Omental fat pad (tissue), 4 donors: ENCODE measurements around the gene SLC35E2B. TPM values are rescaled to one million over a fixed set of nuclear protein-coding genes. Genes with fewer than 3 reads are reported as not detected.

Experiments used
- ATAC-seq: fragments of 150-250 bp; one replicate; pipeline ENCODE4 v1.9.1; 2016; ENCODE audit warnings: mild to moderate bottlenecking, moderate library complexity; ENCODE audit not compliant: low FRiP score
- DNase-seq: peaks from one replicate; pipeline ENCODE4 v3.0.0-alpha.2; 2019; ENCODE audit warnings: low spot score
- total RNA-seq, 4 donors: library from RNA; depleted of rRNA; stranded (reverse); fragments of >200 nt; gene quantifications; one replicate each; pipeline ENCODE4 v1.1.0, GENCODE V29; 2016
- TF ChIP-seq, protein P1 (sequence below), 3 donors: fragments of 450-650 bp; IDR thresholded peaks; one replicate each; pipeline ENCODE4 v1.5.1; 2016 to 2017; ENCODE audit warnings: antibody characterized with exemption in 3 of 3, mild to moderate bottlenecking in 3 of 3, moderate library complexity in 2 of 3

SLC35E2B gene
- total RNA-seq, 4 donors from 2014 or later = 22.1 to 52.9 (median 36.0) TPM

DNA sequence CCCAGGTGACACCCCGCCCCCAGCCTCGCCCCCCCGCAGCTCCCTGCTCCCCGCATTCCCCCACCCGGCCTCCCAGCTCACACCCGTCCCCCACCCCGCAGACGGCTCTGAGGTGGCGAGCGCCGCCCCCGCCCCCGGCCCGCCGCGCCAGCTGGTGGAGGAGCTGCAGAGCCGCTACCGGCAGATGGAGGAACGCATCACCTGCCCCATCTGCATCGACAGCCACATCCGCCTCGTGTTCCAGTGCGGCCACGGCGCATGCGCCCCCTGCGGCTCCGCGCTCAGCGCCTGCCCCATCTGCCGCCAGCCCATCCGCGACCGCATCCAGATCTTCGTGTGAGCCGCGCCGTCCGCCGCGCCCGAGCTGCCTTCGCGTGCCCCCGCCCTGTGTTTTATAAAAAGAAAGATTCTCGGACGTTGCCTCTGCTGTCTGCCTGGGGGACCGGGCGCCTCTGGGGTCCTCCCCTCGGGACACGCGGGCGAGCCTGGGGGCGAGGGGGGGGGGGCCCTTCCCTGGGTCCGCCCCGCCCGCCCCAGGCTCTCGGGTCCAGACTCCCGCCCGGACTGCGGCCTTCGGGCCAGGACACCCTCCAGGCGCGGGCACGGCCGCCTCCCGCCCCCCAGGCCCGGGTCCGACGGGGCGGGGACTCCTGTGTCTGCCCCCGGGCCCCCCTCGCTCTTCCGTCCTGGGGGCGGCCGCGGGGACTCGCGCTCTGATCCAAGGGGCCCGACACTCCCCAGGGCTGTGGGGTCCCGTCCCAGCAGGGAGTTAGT is 62.2 kb downstream of the SLC35E2B start:
- DNase-seq (no peak), ATAC-seq (peak; percentile 41)
- TF ChIP-seq, protein P1, sequence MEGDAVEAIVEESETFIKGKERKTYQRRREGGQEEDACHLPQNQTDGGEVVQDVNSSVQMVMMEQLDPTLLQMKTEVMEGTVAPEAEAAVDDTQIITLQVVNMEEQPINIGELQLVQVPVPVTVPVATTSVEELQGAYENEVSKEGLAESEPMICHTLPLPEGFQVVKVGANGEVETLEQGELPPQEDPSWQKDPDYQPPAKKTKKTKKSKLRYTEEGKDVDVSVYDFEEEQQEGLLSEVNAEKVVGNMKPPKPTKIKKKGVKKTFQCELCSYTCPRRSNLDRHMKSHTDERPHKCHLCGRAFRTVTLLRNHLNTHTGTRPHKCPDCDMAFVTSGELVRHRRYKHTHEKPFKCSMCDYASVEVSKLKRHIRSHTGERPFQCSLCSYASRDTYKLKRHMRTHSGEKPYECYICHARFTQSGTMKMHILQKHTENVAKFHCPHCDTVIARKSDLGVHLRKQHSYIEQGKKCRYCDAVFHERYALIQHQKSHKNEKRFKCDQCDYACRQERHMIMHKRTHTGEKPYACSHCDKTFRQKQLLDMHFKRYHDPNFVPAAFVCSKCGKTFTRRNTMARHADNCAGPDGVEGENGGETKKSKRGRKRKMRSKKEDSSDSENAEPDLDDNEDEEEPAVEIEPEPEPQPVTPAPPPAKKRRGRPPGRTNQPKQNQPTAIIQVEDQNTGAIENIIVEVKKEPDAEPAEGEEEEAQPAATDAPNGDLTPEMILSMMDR (IDR thresholded peaks at IDR 0.05) = no peak

DNA sequence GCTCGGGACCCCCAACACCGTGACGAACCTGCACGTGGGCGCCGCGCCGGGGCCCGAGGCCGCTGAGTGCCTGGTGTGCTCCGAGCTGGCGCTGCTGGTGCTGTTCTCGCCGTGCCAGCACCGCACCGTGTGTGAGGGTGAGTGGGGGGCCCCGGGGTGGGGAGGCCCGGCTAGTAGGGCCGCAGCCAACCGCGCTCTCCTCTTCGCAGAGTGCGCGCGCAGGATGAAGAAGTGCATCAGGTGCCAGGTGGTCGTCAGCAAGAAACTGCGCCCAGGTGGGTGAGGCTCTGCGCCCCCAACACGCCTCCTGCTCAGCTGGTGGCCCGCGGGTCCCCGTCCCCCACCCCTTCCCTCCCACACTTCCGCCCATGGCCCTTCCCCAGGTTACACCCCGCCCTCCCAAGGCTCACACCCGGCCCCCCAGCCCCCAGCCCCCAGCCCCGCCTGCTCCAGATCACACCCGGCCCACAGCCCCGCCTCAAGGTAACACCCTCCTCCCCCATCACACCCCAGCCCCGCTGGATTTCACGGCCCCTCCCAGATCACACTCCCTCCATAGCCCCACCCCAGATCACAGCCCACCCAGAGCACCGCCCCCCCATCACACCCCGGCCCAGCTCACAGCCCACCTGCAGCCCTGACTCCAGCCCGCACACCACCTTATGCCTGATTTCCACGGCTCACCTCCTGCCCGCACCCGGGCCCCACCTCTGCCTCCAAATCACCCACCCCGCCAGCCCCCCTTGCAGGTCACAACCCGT is 63.0 kb downstream of the SLC35E2B start:
- DNase-seq = no peak
- no peak for ATAC-seq
- TF ChIP-seq, protein P1 (IDR thresholded peaks at IDR 0.05) = no peak

DNA sequence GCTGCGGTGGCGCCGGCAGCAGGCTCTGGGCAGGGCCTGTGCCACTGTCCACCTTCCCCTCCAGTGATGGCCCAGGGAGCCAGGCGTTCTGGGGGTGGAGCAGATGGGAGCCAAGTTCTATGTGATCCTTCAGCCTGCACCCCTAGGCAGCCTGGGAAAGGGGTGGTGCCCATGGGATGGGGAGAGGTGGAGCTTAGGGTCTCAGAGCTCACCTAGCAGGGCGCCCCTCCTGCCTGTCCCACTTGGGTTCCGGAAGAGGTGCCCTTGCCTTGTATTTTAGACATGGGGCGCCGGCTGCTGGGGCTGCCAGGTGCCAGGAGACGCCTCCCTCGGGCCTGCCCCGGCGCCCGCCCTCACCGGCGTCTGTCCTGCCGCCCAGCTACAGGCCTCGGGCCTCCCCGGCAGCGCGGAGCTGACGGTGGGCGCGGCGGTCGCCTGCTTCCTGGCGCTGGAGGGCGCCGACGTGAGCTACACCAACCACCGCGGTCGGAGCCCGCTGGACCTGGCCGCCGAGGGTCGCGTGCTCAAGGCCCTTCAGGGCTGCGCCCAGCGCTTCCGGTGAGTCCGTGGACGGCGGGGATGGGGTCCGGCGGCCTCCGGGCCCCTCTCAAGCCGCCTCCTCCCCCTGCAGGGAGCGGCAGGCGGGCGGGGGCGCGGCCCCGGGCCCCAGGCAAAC is 63.7 kb downstream of the SLC35E2B start:
- ATAC-seq = no peak
- TF ChIP-seq, protein P1 (IDR thresholded peaks at IDR 0.05) = no peak
- DNase-seq = no peak

DNA sequence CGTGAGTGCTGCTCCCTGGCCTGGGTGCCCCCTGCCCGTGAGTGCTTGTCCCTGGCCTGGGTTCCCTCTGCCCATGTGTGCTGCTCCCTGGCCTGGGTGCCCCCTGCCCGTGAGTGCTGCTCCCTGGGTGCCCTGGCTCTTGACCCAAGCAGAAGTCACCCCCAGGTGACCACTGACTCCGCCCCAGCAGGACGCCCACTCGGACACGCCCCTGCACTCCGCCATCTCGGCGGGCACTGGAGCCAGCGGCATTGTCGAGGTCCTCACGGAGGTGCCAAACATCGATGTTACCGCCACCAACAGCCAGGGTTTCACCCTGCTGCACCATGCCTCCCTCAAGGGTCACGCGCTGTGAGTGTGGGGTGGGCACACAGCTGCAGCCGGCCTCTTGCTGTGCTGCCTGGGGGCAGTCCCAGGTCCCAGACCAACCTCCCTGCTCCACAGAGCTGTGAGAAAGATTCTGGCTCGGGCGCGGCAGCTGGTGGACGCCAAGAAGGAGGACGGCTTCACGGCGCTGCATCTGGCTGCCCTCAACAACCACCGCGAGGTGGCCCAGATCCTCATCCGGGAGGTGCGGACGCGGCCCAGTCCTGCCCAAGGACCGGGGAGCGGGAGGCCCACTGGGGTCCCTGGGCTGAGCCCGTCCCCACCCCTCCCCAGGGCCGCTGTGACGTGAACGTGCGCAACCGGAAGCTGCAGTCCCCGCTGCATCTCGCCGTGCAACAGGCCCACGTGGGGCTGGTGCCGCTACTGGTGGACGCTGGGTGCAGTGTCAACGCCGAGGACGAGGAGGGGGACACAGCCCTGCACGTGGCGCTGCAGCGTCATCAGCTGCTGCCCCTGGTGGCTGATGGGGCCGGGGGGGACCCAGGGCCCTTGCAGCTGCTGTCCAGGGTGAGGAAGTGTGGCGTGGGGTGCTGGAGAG is 64.5 kb downstream of the SLC35E2B start:
- ATAC-seq = no peak
- no peak for DNase-seq
- TF ChIP-seq, protein P1 (IDR thresholded peaks at IDR 0.05) = no peak

DNA sequence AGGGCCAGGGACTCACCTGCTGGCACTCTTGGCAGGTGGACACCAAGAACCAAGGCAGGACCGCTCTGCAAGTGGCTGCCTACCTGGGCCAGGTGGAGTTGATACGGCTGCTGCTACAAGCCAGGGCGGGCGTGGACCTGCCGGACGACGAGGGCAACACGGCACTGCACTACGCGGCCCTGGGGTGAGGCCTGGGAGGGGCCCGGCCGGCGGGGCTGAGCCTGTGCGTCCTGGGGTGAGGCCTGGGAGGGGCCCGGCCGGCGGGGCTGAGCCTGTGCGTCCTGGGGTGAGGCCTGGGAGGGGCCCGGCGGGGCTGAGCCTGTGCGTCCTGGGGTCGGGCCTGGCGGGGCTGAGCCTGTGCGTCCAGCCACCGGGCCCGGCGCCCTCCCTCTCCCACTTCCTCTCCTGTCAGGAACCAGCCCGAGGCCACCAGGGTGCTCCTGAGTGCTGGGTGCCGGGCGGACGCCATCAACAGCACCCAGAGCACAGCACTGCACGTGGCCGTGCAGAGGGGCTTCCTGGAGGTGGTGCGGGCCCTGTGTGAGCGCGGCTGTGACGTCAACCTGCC is 65.2 kb downstream of the SLC35E2B start:
- ATAC-seq = no peak
- TF ChIP-seq, protein P1 (IDR thresholded peaks at IDR 0.05) = no peak
- no peak for DNase-seq
